ENCODE results near the gene APBA1.

DNA sequence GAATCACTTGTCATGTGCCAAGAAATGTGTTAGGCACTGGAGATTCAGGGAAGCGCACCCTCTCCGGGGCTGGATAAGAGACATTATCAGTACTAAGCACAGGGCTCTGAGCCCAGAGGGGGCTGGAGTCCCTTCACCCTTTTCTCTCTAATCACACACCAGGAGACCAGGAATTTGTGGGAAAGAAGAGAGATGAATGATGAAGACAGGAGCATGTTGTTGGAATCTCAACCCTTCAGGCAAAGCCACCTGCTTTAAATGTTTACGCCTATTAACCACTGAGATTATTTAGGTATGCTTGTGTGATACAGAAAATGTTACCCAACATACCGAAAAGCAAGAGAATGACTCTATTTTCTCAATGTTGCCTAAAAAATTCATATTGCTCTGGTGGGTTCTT lies 227.4 kb downstream of the APBA1 start:
- TF ChIP-seq, protein P1, sequence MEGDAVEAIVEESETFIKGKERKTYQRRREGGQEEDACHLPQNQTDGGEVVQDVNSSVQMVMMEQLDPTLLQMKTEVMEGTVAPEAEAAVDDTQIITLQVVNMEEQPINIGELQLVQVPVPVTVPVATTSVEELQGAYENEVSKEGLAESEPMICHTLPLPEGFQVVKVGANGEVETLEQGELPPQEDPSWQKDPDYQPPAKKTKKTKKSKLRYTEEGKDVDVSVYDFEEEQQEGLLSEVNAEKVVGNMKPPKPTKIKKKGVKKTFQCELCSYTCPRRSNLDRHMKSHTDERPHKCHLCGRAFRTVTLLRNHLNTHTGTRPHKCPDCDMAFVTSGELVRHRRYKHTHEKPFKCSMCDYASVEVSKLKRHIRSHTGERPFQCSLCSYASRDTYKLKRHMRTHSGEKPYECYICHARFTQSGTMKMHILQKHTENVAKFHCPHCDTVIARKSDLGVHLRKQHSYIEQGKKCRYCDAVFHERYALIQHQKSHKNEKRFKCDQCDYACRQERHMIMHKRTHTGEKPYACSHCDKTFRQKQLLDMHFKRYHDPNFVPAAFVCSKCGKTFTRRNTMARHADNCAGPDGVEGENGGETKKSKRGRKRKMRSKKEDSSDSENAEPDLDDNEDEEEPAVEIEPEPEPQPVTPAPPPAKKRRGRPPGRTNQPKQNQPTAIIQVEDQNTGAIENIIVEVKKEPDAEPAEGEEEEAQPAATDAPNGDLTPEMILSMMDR (IDR thresholded peaks at IDR 0.05 in 8 of 11, conservative IDR thresholded peaks at IDR 0.05 in 3 of 11): no peak
- no peak for TF ChIP-seq POLR2A (IDR thresholded peaks at IDR 0.05)

Data from spleen (tissue), 7 donors.